Measurements from ENCODE around the gene CD36.

CD36 gene

DNA sequence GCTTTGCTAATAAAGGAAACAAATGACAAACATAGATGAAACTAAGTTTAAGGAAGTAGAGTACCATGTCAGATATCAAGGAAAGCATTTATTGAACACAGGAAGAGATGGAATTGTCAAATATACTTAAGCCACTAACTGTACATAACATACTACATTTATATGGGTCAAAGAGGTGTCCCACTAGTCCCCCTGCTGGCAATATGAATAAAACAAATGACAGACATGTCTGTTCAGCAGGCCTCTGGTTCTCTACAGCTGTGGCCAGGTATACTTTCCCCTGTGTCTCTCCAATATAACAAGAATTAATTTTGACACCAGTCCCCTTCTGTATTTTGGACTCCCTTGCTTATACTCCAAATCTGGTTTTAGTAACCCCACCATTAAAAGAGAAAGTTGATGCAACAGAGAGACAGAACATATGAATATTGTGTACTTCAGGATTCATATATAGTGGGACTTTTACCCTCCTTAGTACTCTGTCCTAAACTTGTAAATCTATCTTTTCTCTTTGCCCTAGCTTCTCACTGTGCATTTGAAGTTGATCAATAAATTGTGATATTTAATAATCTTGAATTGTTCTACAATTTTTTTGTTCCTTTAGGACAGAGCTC is 42.9 kb downstream of the CD36 start:
- no peaks in the 10 kb centered on the region for H3K4me1 ChIP-seq (ENCODE audit: control insufficient read depth, insufficient read depth, low read length)
- no peak overlapping the region for H3K4me3 ChIP-seq (ENCODE audit: low read depth, low read length)
- H3K27ac ChIP-seq (ENCODE audit: extremely low read depth, low read depth, low read length) = no peak overlapping the region
- POLR2A ChIA-PET = no interaction called here
- H3K36me3 ChIP-seq (ENCODE audit: control insufficient read depth in 2 of 2, insufficient read depth in 1 of 2, low read length in 2 of 2) = no peaks in the 10 kb centered on the region
- CTCF ChIA-PET = interaction anchor here (0.5 to 4.2 kb wide), 15 partner anchors 22 to 1779 kb away, joined by 3 to 22 read pairs (median 3); no protein-coding TSS in a partner anchor
- H3K9me3 ChIP-seq (ENCODE audit: control insufficient read depth, insufficient read depth, low read depth, low read length) = no peaks in the 10 kb centered on the region
- TF ChIP-seq ZNF221 (tag by site-specific recombination; IDR thresholded peaks at IDR 0.05; ENCODE audit: borderline replicate concordance) (no peak), BCL11A (tag by site-specific recombination; IDR thresholded peaks at IDR 0.05; ENCODE audit: low read depth) (no peak)

- no peaks in the 10 kb centered on the region for H3K4me1 ChIP-seq (ENCODE audit: control insufficient read depth, insufficient read depth, low read length)
- no peaks in the 10 kb centered on the region for H3K36me3 ChIP-seq (ENCODE audit: control insufficient read depth in 2 of 2, insufficient read depth in 1 of 2, low read length in 2 of 2)
- no peak overlapping the region for H3K4me3 ChIP-seq (ENCODE audit: low read depth, low read length)
- no peaks in the 10 kb centered on the region for H3K9me3 ChIP-seq (ENCODE audit: control insufficient read depth, insufficient read depth, low read depth, low read length)
- CTCF ChIA-PET = interaction anchor here (0.5 to 4.2 kb wide), 4 partner anchors 255 to 1944 kb away, joined by 3 to 22 read pairs (median 7); no protein-coding TSS in a partner anchor
- POLR2A ChIA-PET = no interaction called here
- TF ChIP-seq ZNF629 (tag by site-specific recombination; IDR thresholded peaks at IDR 0.05) = no peak
- TF ChIP-seq ZNF585B (tag by site-specific recombination; IDR thresholded peaks at IDR 0.05) = no peak
- TF ChIP-seq ZNF560 (tag by site-specific recombination; IDR thresholded peaks at IDR 0.05; ENCODE audit: borderline replicate concordance) = no peak
- TF ChIP-seq SP3 (tag by site-specific recombination; IDR thresholded peaks at IDR 0.05) = no peak
- TF ChIP-seq, protein P1, sequence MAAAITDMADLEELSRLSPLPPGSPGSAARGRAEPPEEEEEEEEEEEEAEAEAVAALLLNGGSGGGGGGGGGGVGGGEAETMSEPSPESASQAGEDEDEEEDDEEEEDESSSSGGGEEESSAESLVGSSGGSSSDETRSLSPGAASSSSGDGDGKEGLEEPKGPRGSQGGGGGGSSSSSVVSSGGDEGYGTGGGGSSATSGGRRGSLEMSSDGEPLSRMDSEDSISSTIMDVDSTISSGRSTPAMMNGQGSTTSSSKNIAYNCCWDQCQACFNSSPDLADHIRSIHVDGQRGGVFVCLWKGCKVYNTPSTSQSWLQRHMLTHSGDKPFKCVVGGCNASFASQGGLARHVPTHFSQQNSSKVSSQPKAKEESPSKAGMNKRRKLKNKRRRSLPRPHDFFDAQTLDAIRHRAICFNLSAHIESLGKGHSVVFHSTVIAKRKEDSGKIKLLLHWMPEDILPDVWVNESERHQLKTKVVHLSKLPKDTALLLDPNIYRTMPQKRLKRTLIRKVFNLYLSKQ (tag by site-specific recombination; IDR thresholded peaks at IDR 0.05; ENCODE audit: borderline replicate concordance) = no peak
- TF ChIP-seq KLF9 (tag by site-specific recombination; IDR thresholded peaks at IDR 0.05; ENCODE audit: low read depth) = no peak
- no peak for TF ChIP-seq ZNF280D (tag by site-specific recombination; IDR thresholded peaks at IDR 0.05)
- no peak overlapping the region for H3K27ac ChIP-seq (ENCODE audit: extremely low read depth, low read depth, low read length)
Observed at GRCh38 chr7:80682744-80683143, 44.3 kb downstream of the CD36 start.

- Histone ChIP-seq H3K9me3 (ENCODE audit: control insufficient read depth, insufficient read depth, low read depth, low read length) (no peaks in the 10 kb centered on the region), H3K4me3 (ENCODE audit: low read depth, low read length) (no peak overlapping the region), H3K4me1 (ENCODE audit: control insufficient read depth, insufficient read depth, low read length) (no peaks in the 10 kb centered on the region), H3K27ac (ENCODE audit: extremely low read depth, low read depth, low read length) (no peak overlapping the region), H3K36me3 (ENCODE audit: control insufficient read depth in 2 of 2, insufficient read depth in 1 of 2, low read length in 2 of 2) (no peaks in the 10 kb centered on the region)
- POLR2A ChIA-PET = no interaction called here
- CTCF ChIA-PET = no interaction called here
- TF ChIP-seq ZNF18 (tag by site-specific recombination; IDR thresholded peaks at IDR 0.05) (no peak), ZNF202 (tag by site-specific recombination; IDR thresholded peaks at IDR 0.05; ENCODE audit: borderline replicate concordance) (no peak), ZNF37A (tag by site-specific recombination; IDR thresholded peaks at IDR 0.05) (no peak), YY2 (tag by site-specific recombination; IDR thresholded peaks at IDR 0.05) (no peak), ZNF571 (tag by site-specific recombination; IDR thresholded peaks at IDR 0.05) (no peak), ZNF530 (tag by site-specific recombination; IDR thresholded peaks at IDR 0.05; ENCODE audit: low read depth) (no peak), ZSCAN5A (tag by site-specific recombination; IDR thresholded peaks at IDR 0.05) (no peak), ZNF76 (tag by site-specific recombination; IDR thresholded peaks at IDR 0.05; ENCODE audit: borderline replicate concordance, low read depth) (no peak), ZNF324 (tag by site-specific recombination; IDR thresholded peaks at IDR 0.05) (no peak), KLF10 (tag by site-specific recombination; IDR thresholded peaks at IDR 0.05) (no peak)
- TF ChIP-seq, protein P1 (tag by site-specific recombination; IDR thresholded peaks at IDR 0.05; ENCODE audit: borderline replicate concordance) = no peak
- TF ChIP-seq, protein P2, sequence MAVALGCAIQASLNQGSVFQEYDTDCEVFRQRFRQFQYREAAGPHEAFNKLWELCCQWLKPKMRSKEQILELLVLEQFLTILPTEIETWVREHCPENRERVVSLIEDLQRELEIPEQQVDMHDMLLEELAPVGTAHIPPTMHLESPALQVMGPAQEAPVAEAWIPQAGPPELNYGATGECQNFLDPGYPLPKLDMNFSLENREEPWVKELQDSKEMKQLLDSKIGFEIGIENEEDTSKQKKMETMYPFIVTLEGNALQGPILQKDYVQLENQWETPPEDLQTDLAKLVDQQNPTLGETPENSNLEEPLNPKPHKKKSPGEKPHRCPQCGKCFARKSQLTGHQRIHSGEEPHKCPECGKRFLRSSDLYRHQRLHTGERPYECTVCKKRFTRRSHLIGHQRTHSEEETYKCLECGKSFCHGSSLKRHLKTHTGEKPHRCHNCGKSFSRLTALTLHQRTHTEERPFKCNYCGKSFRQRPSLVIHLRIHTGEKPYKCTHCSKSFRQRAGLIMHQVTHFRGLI (tag by site-specific recombination; IDR thresholded peaks at IDR 0.05) = no peak
Observed at GRCh38 chr7:80686576-80686975, 48.1 kb downstream of the CD36 start.
